Measurements from ENCODE around the gene CEP95.

DNA sequence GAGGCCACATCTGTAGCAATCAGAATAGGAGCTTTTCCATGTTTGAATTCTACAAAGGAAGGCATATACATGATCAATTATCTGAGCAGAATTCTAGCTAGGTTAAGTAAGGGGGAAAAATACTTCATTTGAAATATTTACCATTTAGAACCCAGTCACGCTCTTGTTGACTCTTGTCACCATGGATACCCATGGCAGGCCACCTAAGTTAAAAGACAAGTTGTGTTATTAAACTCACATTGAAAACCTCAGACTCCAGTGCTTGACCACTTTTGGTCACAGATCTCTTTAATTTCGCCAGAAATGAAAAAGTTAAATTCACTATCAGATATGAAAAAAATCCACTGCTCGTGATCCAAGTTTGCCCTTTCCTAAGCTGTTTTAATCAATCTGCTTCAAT lies 4.8 kb upstream of the CEP95 start:
- TF ChIP-seq, protein P1, sequence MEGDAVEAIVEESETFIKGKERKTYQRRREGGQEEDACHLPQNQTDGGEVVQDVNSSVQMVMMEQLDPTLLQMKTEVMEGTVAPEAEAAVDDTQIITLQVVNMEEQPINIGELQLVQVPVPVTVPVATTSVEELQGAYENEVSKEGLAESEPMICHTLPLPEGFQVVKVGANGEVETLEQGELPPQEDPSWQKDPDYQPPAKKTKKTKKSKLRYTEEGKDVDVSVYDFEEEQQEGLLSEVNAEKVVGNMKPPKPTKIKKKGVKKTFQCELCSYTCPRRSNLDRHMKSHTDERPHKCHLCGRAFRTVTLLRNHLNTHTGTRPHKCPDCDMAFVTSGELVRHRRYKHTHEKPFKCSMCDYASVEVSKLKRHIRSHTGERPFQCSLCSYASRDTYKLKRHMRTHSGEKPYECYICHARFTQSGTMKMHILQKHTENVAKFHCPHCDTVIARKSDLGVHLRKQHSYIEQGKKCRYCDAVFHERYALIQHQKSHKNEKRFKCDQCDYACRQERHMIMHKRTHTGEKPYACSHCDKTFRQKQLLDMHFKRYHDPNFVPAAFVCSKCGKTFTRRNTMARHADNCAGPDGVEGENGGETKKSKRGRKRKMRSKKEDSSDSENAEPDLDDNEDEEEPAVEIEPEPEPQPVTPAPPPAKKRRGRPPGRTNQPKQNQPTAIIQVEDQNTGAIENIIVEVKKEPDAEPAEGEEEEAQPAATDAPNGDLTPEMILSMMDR (IDR thresholded peaks at IDR 0.05) = no peak
- TF ChIP-seq POLR2A (IDR thresholded peaks at IDR 0.05) = no peak

Measured in thyroid gland (tissue), 4 donors.